GM19324 (cell line): Measurements from ENCODE around the gene ARF5.
A peak's percentile ranks its signal among the peaks of the same experiment; 100 is the strongest.
"Not testable (repeated sequence)": the region's sequence is repeated elsewhere in the genome, so short reads cannot be mapped to it uniquely, and the experiment has no call there.

Experiments
- ATAC-seq: cut with Tn5 transposase; IDR thresholded peaks from one replicate; pipeline ENCODE4 v1.9.1; 2021; ENCODE audit warnings: mild to moderate bottlenecking, moderate library complexity; ENCODE audit not compliant: unreplicated experiment, low FRiP score

Gene ARF5

GRCh38 chr7:127588019-127588696, at the start of gene ARF5:
ARF5 (plus strand) TSS chr7:127588411; CDS start chr7:127588499, 88 bp downstream.
- ATAC-seq, result peak; percentile 74

- ATAC-seq, result no peak
Measured at GRCh38 chr7:127539116-127539515, 49.1 kb upstream of the ARF5 start.

- ATAC-seq, result not testable (repeated sequence)
Measured at GRCh38 chr7:127540461-127540860, 47.8 kb upstream of the ARF5 start.

GRCh38 chr7:127541548-127541947, 46.7 kb upstream of the ARF5 start:
- no peak for ATAC-seq

- ATAC-seq, result no peak
Measured at GRCh38 chr7:127546313-127546712, 41.9 kb upstream of the ARF5 start.

GRCh38 chr7:127550247-127550646, 38.0 kb upstream of the ARF5 start:
- ATAC-seq, result no peak

- ATAC-seq, result no peak
Measured at GRCh38 chr7:127551941-127552340, 36.3 kb upstream of the ARF5 start.

- ATAC-seq, result no peak
Measured at GRCh38 chr7:127556404-127556803, 31.8 kb upstream of the ARF5 start.

- ATAC-seq, result no peak
Measured at GRCh38 chr7:127557803-127558202, 30.4 kb upstream of the ARF5 start.

- ATAC-seq, result no peak
Measured at GRCh38 chr7:127566242-127566641, 22.0 kb upstream of the ARF5 start.

GRCh38 chr7:127568034-127568433, 20.2 kb upstream of the ARF5 start:
- ATAC-seq, result not testable (repeated sequence)

- ATAC-seq, result no peak
Measured at GRCh38 chr7:127571741-127572505, 16.3 kb upstream of the ARF5 start.

- ATAC-seq, result no peak
Measured at GRCh38 chr7:127578036-127578684, 10.1 kb upstream of the ARF5 start.

- no peak for ATAC-seq
Measured at GRCh38 chr7:127578711-127579275, 9.4 kb upstream of the ARF5 start.

- no peak for ATAC-seq
Measured at GRCh38 chr7:127580612-127581011, 7.6 kb upstream of the ARF5 start.

GRCh38 chr7:127581716-127582115, 6.5 kb upstream of the ARF5 start:
- ATAC-seq, result no peak

- no peak for ATAC-seq
Measured at GRCh38 chr7:127582361-127582760, 5.8 kb upstream of the ARF5 start.

- ATAC-seq, result no peak
Measured at GRCh38 chr7:127584648-127585043, 3.6 kb upstream of the ARF5 start.

GRCh38 chr7:127585044-127585953, 2.9 kb upstream of the ARF5 start, which contains the start of gene GCC1:
GCC1 (minus strand) TSS chr7:127585596; CDS start chr7:127585182, 414 bp downstream.
- ATAC-seq, result peak; percentile 83

GRCh38 chr7:127586346-127586745, 1.9 kb upstream of the ARF5 start:
- ATAC-seq, result no peak
